Measurements from ENCODE around the gene PDE6B.

GRCh38 chr4:657338-657833 is 32.0 kb downstream of the PDE6B start:
- TF ChIP-seq POLR2AphosphoS5 (IDR thresholded peaks at IDR 0.05) (no peak), CTCF (IDR thresholded peaks at IDR 0.05; ENCODE audit: poor library complexity, severe bottlenecking) (no peak), EP300 (conservative IDR thresholded peaks at IDR 0.05; ENCODE audit: poor library complexity, severe bottlenecking) (no peak), TAF1 (IDR thresholded peaks at IDR 0.05; ENCODE audit: low read depth) (no peak), SMC3 (conservative IDR thresholded peaks at IDR 0.05; ENCODE audit: poor library complexity) (no peak), EZH2 (IDR thresholded peaks at IDR 0.05; ENCODE audit: borderline replicate concordance, insufficient read depth, low read length, poor library complexity, severe bottlenecking) (no peak)
- TF ChIP-seq, protein P1, sequence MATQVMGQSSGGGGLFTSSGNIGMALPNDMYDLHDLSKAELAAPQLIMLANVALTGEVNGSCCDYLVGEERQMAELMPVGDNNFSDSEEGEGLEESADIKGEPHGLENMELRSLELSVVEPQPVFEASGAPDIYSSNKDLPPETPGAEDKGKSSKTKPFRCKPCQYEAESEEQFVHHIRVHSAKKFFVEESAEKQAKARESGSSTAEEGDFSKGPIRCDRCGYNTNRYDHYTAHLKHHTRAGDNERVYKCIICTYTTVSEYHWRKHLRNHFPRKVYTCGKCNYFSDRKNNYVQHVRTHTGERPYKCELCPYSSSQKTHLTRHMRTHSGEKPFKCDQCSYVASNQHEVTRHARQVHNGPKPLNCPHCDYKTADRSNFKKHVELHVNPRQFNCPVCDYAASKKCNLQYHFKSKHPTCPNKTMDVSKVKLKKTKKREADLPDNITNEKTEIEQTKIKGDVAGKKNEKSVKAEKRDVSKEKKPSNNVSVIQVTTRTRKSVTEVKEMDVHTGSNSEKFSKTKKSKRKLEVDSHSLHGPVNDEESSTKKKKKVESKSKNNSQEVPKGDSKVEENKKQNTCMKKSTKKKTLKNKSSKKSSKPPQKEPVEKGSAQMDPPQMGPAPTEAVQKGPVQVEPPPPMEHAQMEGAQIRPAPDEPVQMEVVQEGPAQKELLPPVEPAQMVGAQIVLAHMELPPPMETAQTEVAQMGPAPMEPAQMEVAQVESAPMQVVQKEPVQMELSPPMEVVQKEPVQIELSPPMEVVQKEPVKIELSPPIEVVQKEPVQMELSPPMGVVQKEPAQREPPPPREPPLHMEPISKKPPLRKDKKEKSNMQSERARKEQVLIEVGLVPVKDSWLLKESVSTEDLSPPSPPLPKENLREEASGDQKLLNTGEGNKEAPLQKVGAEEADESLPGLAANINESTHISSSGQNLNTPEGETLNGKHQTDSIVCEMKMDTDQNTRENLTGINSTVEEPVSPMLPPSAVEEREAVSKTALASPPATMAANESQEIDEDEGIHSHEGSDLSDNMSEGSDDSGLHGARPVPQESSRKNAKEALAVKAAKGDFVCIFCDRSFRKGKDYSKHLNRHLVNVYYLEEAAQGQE (IDR thresholded peaks at IDR 0.05; ENCODE audit: borderline replicate concordance), result no peak
